HG03175 (cell line): ENCODE data around the gene GABPB1.

Experiments used
- ATAC-seq: cut with Tn5 transposase; IDR thresholded peaks from one replicate; pipeline ENCODE4 v1.9.1; 2021; ENCODE audit warnings: mild to moderate bottlenecking, moderate library complexity; ENCODE audit not compliant: unreplicated experiment

GABPB1 gene

GRCh38 chr15:50345298-50345697 is 9.7 kb downstream of the GABPB1 start:
- no peak for ATAC-seq

GRCh38 chr15:50344006-50344464 is 11.0 kb downstream of the GABPB1 start:
- no peak for ATAC-seq

GRCh38 chr15:50341616-50342136 is 13.3 kb downstream of the GABPB1 start:
- ATAC-seq, result no peak

- ATAC-seq, result no peak
These were observed 14.6 kb downstream of the GABPB1 start for GRCh38 chr15:50340416-50340815.

GRCh38 chr15:50339717-50340116 is 15.3 kb downstream of the GABPB1 start:
- ATAC-seq, result no peak

GRCh38 chr15:50335251-50335650 is 19.7 kb downstream of the GABPB1 start:
- ATAC-seq, result no peak

- no peak for ATAC-seq
These were observed 21.8 kb downstream of the GABPB1 start for GRCh38 chr15:50333229-50333628.

- ATAC-seq, result no peak
These were observed 24.1 kb downstream of the GABPB1 start for GRCh38 chr15:50330921-50331320.

- no peak for ATAC-seq
These were observed 26.9 kb downstream of the GABPB1 start for GRCh38 chr15:50328116-50328515.

GRCh38 chr15:50321680-50322210 is 33.3 kb downstream of the GABPB1 start:
- no peak for ATAC-seq

GRCh38 chr15:50320504-50320903 is 34.5 kb downstream of the GABPB1 start:
- ATAC-seq, result no peak

- no peak for ATAC-seq
These were observed 36.3 kb downstream of the GABPB1 start for GRCh38 chr15:50318697-50319096.

- ATAC-seq, result no peak
These were observed 39.0 kb downstream of the GABPB1 start for GRCh38 chr15:50315814-50316630.

- ATAC-seq, result no peak
These were observed 42.4 kb downstream of the GABPB1 start for GRCh38 chr15:50312636-50313035.

GRCh38 chr15:50307799-50308198 is 47.2 kb downstream of the GABPB1 start:
- ATAC-seq, result no peak

GRCh38 chr15:50304836-50305235 is 50.2 kb downstream of the GABPB1 start:
- ATAC-seq, result no peak

GRCh38 chr15:50302581-50302980 is 52.4 kb downstream of the GABPB1 start:
- ATAC-seq, result peak; percentile 62

GRCh38 chr15:50298340-50298739 is 56.7 kb downstream of the GABPB1 start:
- ATAC-seq, result no peak

- no peak for ATAC-seq
These were observed 59.0 kb downstream of the GABPB1 start for GRCh38 chr15:50295966-50296365.

- no peak for ATAC-seq
These were observed 65.2 kb downstream of the GABPB1 start for GRCh38 chr15:50289749-50290148.

- no peak for ATAC-seq
These were observed 67.5 kb downstream of the GABPB1 start for GRCh38 chr15:50287324-50288116.
